HEK293 (cell line): Measurements from ENCODE around the gene TLE3.

ENCODE experiments used
- EGR2 ChIP-seq: fragments of 450-650 bp; formaldehyde crosslinking; IDR thresholded peaks from 2 replicates; pipeline ENCODE4 v1.5.1; 2016; ENCODE audit warnings: low read depth, missing biosample characterization, missing genetic modification characterization
- GLIS2 ChIP-seq: fragments of 450-650 bp; formaldehyde crosslinking; IDR thresholded peaks from 2 replicates; pipeline ENCODE4 v1.5.1; 2016; ENCODE audit warnings: missing biosample characterization, missing genetic modification characterization
- IKZF3 ChIP-seq: fragments of 450-650 bp; IDR thresholded peaks from 2 replicates; pipeline ENCODE4 v1.5.0; 2018; ENCODE audit warnings: missing biosample characterization, mild to moderate bottlenecking, missing genetic modification characterization, moderate library complexity
- KLF8 ChIP-seq: fragments of 450-650 bp; formaldehyde crosslinking; IDR thresholded peaks from 2 replicates; pipeline ENCODE4 v1.5.1; 2016; ENCODE audit warnings: missing biosample characterization, missing genetic modification characterization
- MYNN ChIP-seq: fragments of 450-650 bp; formaldehyde crosslinking; IDR thresholded peaks from 2 replicates; pipeline ENCODE4 v1.5.1; 2016; ENCODE audit warnings: missing biosample characterization, missing genetic modification characterization, borderline replicate concordance
- RBAK ChIP-seq: fragments of 450-650 bp; formaldehyde crosslinking; IDR thresholded peaks from 2 replicates; pipeline ENCODE4 v1.5.1; 2016; ENCODE audit warnings: missing biosample characterization, missing genetic modification characterization
- SP2 ChIP-seq: fragments of 450-650 bp; formaldehyde crosslinking; IDR thresholded peaks from 2 replicates; pipeline ENCODE4 v1.5.1; 2016; ENCODE audit warnings: missing biosample characterization, missing genetic modification characterization
- WT1 ChIP-seq: fragments of 450-650 bp; formaldehyde crosslinking; IDR thresholded peaks from 2 replicates; pipeline ENCODE4 v1.5.1; 2016; ENCODE audit warnings: missing biosample characterization, missing genetic modification characterization
- ZFP37 ChIP-seq: fragments of 450-650 bp; formaldehyde crosslinking; IDR thresholded peaks from 2 replicates; pipeline ENCODE4 v1.5.1; 2016; ENCODE audit warnings: missing biosample characterization, missing genetic modification characterization
- ZNF133 ChIP-seq: fragments of 450-650 bp; formaldehyde crosslinking; IDR thresholded peaks from 2 replicates; pipeline ENCODE4 v1.5.1; 2016; ENCODE audit warnings: missing biosample characterization, missing genetic modification characterization
- ZNF174 ChIP-seq: fragments of 450-650 bp; formaldehyde crosslinking; IDR thresholded peaks from 2 replicates; pipeline ENCODE4 v1.5.0; 2017; ENCODE audit warnings: missing biosample characterization, mild to moderate bottlenecking, missing genetic modification characterization
- ZNF2 ChIP-seq: fragments of 450-650 bp; formaldehyde crosslinking; IDR thresholded peaks from 2 replicates; pipeline ENCODE4 v1.5.1; 2016; ENCODE audit warnings: missing biosample characterization, missing genetic modification characterization
- ZNF211 ChIP-seq: fragments of 450-650 bp; formaldehyde crosslinking; IDR thresholded peaks from 2 replicates; pipeline ENCODE4 v1.5.1; 2016; ENCODE audit warnings: low read depth, missing biosample characterization, missing genetic modification characterization
- ZNF239 ChIP-seq: fragments of 450-650 bp; formaldehyde crosslinking; IDR thresholded peaks from 2 replicates; pipeline ENCODE4 v1.5.1; 2016; ENCODE audit warnings: missing biosample characterization, missing genetic modification characterization
- ZNF266 ChIP-seq: fragments of 450-650 bp; formaldehyde crosslinking; IDR thresholded peaks from 2 replicates; pipeline ENCODE4 v1.5.1; 2016; ENCODE audit warnings: missing biosample characterization, missing genetic modification characterization, low read depth
- ZNF423 ChIP-seq: fragments of 450-650 bp; formaldehyde crosslinking; IDR thresholded peaks from 2 replicates; pipeline ENCODE4 v1.5.1; 2016; ENCODE audit warnings: missing biosample characterization, missing genetic modification characterization
- ZNF433 ChIP-seq: fragments of 450-650 bp; formaldehyde crosslinking; IDR thresholded peaks from 2 replicates; pipeline ENCODE4 v1.5.1; 2016; ENCODE audit warnings: missing biosample characterization, missing genetic modification characterization, low read depth
- ZNF521 ChIP-seq: fragments of 450-650 bp; formaldehyde crosslinking; IDR thresholded peaks from 2 replicates; pipeline ENCODE4 v1.5.1; 2017; ENCODE audit warnings: missing biosample characterization, mild to moderate bottlenecking, missing genetic modification characterization
- ZNF530 ChIP-seq: fragments of 450-650 bp; formaldehyde crosslinking; IDR thresholded peaks from 2 replicates; pipeline ENCODE4 v1.5.1; 2016; ENCODE audit warnings: low read depth, missing biosample characterization, missing genetic modification characterization
- ZNF561 ChIP-seq: fragments of 450-650 bp; IDR thresholded peaks from 2 replicates; pipeline ENCODE4 v1.5.1; 2018; ENCODE audit warnings: missing biosample characterization, missing genetic modification characterization, borderline replicate concordance
- ZNF626 ChIP-seq: fragments of 450-650 bp; sonication (Bioruptor Pico); formaldehyde crosslinking; IDR thresholded peaks from 2 replicates; pipeline ENCODE4 v1.5.1; 2018; ENCODE audit warnings: missing biosample characterization, missing genetic modification characterization, inconsistent platforms
- ZNF701 ChIP-seq: fragments of 450-650 bp; formaldehyde crosslinking; IDR thresholded peaks from 2 replicates; pipeline ENCODE4 v1.5.1; 2016; ENCODE audit warnings: missing biosample characterization, missing genetic modification characterization
- ZNF785 ChIP-seq: fragments of 450-650 bp; formaldehyde crosslinking; IDR thresholded peaks from 2 replicates; pipeline ENCODE4 v1.5.1; 2016; ENCODE audit warnings: missing biosample characterization, missing genetic modification characterization
- ZNF792 ChIP-seq: fragments of 450-650 bp; formaldehyde crosslinking; IDR thresholded peaks from 2 replicates; pipeline ENCODE4 v1.5.1; 2016; ENCODE audit warnings: missing biosample characterization, missing genetic modification characterization
- ZNF837 ChIP-seq: fragments of 450-650 bp; formaldehyde crosslinking; IDR thresholded peaks from 2 replicates; pipeline ENCODE4 v1.5.1; 2016; ENCODE audit warnings: missing biosample characterization, missing genetic modification characterization
- TF ChIP-seq, protein P1 (sequence below): fragments of 450-650 bp; formaldehyde crosslinking; IDR thresholded peaks from 2 replicates; pipeline ENCODE4 v1.5.1; 2016; ENCODE audit warnings: missing biosample characterization, missing genetic modification characterization
- TF ChIP-seq, protein P2 (sequence below): fragments of 450-650 bp; formaldehyde crosslinking; IDR thresholded peaks from 2 replicates; pipeline ENCODE4 v1.5.1; 2016; ENCODE audit warnings: missing biosample characterization, missing genetic modification characterization
- TF ChIP-seq, protein P3 (sequence below): IDR thresholded peaks from 2 replicates; pipeline ENCODE4 v1.6.1; 2011; ENCODE audit warnings: mild to moderate bottlenecking, low read depth, low read length, borderline replicate concordance
- TF ChIP-seq, protein P4 (sequence below): fragments of 450-650 bp; formaldehyde crosslinking; IDR thresholded peaks from 2 replicates; pipeline ENCODE4 v1.5.1; 2016; ENCODE audit warnings: missing biosample characterization, missing genetic modification characterization
- TF ChIP-seq, protein P5 (sequence below): fragments of 450-650 bp; formaldehyde crosslinking; IDR thresholded peaks from 2 replicates; pipeline ENCODE4 v1.5.1; 2017; ENCODE audit warnings: missing biosample characterization, missing genetic modification characterization
- TF ChIP-seq, protein P6 (sequence below): fragments of 450-650 bp; formaldehyde crosslinking; conservative IDR thresholded peaks from 2 replicates; pipeline ENCODE4 v1.5.1; 2016; ENCODE audit warnings: low read depth, missing biosample characterization, missing genetic modification characterization

The TLE3 gene

DNA sequence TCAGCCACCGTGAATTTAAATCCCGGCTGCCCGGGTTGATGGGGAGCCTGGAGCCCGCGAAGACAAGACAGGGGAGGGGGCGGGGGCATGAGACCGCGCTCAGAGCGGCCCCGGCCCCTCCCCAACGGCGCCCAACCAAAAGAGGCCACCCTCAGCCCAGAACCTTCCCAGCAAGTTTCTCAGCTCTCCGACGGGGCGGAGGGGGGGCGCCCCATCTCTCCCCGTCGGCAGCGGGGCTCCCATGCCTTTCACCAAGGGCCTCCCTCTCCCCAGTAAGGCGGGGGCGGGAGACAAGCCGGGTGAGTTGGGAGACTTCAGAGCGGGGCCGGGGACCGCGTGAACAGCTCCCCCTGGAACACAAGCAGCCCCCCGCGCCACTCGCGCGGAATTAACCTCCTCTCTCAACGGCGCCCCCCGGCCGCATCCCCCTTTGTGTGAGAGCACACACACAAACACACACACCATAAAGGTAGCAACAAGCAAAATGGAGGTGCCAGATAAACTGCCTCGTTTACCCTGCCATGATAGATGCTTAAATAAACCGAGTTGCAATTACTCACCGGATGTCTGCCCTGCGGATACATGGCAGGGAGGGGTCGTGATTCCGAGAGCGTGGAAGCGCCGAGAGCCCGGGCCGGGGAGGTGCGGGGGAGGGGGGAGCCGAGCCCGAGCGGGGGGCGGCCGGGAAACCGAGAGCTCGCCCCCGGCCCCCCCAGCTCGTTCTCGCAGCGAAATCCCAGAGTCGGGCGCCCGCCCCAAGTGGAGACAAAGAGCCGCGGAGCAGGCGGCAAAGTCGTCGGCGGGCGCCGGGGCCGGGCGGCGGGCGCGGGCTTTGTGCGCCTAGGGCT is 1.3 kb downstream of the TLE3 start (continued):
- TF ChIP-seq, protein P1, sequence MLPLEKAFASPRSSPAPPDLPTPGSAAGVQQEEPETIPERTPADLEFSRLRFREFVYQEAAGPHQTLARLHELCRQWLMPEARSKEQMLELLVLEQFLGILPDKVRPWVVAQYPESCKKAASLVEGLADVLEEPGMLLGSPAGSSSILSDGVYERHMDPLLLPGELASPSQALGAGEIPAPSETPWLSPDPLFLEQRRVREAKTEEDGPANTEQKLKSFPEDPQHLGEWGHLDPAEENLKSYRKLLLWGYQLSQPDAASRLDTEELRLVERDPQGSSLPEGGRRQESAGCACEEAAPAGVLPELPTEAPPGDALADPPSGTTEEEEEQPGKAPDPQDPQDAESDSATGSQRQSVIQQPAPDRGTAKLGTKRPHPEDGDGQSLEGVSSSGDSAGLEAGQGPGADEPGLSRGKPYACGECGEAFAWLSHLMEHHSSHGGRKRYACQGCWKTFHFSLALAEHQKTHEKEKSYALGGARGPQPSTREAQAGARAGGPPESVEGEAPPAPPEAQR (tag by site-specific recombination), result no peak
- TF ChIP-seq KLF8 (tag by site-specific recombination), result peak; percentile 34; the same call in 1 of the 2 replicates
- peak; percentile 63 for TF ChIP-seq SP2 (tag by site-specific recombination)
- TF ChIP-seq, protein P2, sequence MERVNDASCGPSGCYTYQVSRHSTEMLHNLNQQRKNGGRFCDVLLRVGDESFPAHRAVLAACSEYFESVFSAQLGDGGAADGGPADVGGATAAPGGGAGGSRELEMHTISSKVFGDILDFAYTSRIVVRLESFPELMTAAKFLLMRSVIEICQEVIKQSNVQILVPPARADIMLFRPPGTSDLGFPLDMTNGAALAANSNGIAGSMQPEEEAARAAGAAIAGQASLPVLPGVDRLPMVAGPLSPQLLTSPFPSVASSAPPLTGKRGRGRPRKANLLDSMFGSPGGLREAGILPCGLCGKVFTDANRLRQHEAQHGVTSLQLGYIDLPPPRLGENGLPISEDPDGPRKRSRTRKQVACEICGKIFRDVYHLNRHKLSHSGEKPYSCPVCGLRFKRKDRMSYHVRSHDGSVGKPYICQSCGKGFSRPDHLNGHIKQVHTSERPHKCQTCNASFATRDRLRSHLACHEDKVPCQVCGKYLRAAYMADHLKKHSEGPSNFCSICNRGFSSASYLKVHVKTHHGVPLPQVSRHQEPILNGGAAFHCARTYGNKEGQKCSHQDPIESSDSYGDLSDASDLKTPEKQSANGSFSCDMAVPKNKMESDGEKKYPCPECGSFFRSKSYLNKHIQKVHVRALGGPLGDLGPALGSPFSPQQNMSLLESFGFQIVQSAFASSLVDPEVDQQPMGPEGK (tag by site-specific recombination), result peak; percentile 82
- no peak for TF ChIP-seq ZNF239 (tag by site-specific recombination)
- peak; percentile 50 for TF ChIP-seq EGR2 (tag by site-specific recombination)
- TF ChIP-seq ZNF785 (tag by site-specific recombination), result no peak
- no peak for TF ChIP-seq IKZF3 (tag by site-specific recombination)
- TF ChIP-seq ZNF266 (tag by site-specific recombination), result no peak
- no peak for TF ChIP-seq ZNF174
- TF ChIP-seq ZNF133 (tag by site-specific recombination), result no peak
- TF ChIP-seq, protein P3, sequence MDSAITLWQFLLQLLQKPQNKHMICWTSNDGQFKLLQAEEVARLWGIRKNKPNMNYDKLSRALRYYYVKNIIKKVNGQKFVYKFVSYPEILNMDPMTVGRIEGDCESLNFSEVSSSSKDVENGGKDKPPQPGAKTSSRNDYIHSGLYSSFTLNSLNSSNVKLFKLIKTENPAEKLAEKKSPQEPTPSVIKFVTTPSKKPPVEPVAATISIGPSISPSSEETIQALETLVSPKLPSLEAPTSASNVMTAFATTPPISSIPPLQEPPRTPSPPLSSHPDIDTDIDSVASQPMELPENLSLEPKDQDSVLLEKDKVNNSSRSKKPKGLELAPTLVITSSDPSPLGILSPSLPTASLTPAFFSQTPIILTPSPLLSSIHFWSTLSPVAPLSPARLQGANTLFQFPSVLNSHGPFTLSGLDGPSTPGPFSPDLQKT, result no peak
- TF ChIP-seq ZNF561 (tag by site-specific recombination), result no peak
- TF ChIP-seq ZFP37 (tag by site-specific recombination), result no peak
- TF ChIP-seq ZNF211 (tag by site-specific recombination), result no peak
- no peak for TF ChIP-seq ZNF521 (tag by site-specific recombination)
- TF ChIP-seq, protein P4, sequence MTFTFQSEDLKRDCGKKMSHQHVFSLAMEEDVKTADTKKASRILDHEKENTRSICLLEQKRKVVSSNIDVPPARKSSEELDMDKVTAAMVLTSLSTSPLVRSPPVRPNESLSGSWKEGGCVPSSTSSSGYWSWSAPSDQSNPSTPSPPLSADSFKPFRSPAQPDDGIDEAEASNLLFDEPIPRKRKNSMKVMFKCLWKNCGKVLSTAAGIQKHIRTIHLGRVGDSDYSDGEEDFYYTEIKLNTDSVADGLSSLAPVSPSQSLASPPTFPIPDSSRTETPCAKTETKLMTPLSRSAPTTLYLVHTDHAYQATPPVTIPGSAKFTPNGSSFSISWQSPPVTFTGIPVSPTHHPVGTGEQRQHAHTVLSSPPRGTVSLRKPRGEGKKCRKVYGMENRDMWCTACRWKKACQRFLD (tag by site-specific recombination), result no peak
- TF ChIP-seq ZNF530 (tag by site-specific recombination), result no peak
- no peak for TF ChIP-seq MYNN (tag by site-specific recombination)
- no peak for TF ChIP-seq ZNF792 (tag by site-specific recombination)
- no peak for TF ChIP-seq ZNF433
- TF ChIP-seq ZNF626 (tag by site-specific recombination), result no peak
- TF ChIP-seq, protein P5, sequence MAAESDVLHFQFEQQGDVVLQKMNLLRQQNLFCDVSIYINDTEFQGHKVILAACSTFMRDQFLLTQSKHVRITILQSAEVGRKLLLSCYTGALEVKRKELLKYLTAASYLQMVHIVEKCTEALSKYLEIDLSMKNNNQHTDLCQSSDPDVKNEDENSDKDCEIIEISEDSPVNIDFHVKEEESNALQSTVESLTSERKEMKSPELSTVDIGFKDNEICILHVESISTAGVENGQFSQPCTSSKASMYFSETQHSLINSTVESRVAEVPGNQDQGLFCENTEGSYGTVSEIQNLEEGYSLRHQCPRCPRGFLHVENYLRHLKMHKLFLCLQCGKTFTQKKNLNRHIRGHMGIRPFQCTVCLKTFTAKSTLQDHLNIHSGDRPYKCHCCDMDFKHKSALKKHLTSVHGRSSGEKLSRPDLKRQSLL (tag by site-specific recombination), result no peak
- TF ChIP-seq GLIS2, result peak; percentile 94
- peak; percentile 72 for TF ChIP-seq ZNF2 (tag by site-specific recombination)
- peak; percentile 51; the same call in 1 of the 2 replicates for TF ChIP-seq WT1 (tag by site-specific recombination)
- TF ChIP-seq ZNF701 (tag by site-specific recombination), result no peak
- TF ChIP-seq, protein P6, sequence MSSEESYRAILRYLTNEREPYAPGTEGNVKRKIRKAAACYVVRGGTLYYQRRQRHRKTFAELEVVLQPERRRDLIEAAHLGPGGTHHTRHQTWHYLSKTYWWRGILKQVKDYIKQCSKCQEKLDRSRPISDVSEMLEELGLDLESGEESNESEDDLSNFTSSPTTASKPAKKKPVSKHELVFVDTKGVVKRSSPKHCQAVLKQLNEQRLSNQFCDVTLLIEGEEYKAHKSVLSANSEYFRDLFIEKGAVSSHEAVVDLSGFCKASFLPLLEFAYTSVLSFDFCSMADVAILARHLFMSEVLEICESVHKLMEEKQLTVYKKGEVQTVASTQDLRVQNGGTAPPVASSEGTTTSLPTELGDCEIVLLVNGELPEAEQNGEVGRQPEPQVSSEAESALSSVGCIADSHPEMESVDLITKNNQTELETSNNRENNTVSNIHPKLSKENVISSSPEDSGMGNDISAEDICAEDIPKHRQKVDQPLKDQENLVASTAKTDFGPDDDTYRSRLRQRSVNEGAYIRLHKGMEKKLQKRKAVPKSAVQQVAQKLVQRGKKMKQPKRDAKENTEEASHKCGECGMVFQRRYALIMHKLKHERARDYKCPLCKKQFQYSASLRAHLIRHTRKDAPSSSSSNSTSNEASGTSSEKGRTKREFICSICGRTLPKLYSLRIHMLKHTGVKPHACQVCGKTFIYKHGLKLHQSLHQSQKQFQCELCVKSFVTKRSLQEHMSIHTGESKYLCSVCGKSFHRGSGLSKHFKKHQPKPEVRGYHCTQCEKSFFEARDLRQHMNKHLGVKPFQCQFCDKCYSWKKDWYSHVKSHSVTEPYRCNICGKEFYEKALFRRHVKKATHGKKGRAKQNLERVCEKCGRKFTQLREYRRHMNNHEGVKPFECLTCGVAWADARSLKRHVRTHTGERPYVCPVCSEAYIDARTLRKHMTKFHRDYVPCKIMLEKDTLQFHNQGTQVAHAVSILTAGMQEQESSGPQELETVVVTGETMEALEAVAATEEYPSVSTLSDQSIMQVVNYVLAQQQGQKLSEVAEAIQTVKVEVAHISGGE (tag by site-specific recombination), result no peak
- no peak for TF ChIP-seq ZNF837 (tag by site-specific recombination)
- no peak for TF ChIP-seq RBAK (tag by site-specific recombination)
- TF ChIP-seq ZNF423 (tag by site-specific recombination), result no peak
